Panc1 (cell line): ENCODE results near the gene CHRD. TPM values are rescaled to one million over a fixed set of nuclear protein-coding genes. Genes with fewer than 3 reads are reported as not detected.

Experiments used
- ATAC-seq: fragments of 200-7000 bp; cut with Tn5 transposase; 2 replicates; pipeline ENCODE4 v1.9.1; 2020; ENCODE audit warnings: mild to moderate bottlenecking, moderate library complexity
- BruUV-seq: library from RNA; stranded (reverse); fragments of 400-500 nt; replicated peaks from 2 replicates; lab custom pipeline; 2021; lab: Mats Ljungman, UMichigan
- CTCF ChIA-PET: fragments of 300-600 bp; sonication (Branson Sonifier 250); formaldehyde crosslinking; loops from one replicate; lab custom pipeline; 2022; ENCODE audit warnings: antibody characterized with exemption; lab: Charles Lee
- POLR2A ChIA-PET: fragments of 300-600 bp; sonication (Branson Sonifier 250); formaldehyde crosslinking; loops from one replicate; lab custom pipeline; 2022; ENCODE audit warnings: antibody characterized with exemption; lab: Charles Lee
- DNase-seq: peaks from one replicate; pipeline ENCODE4 v3.0.0-alpha.2; 2010; ENCODE audit warnings: low read depth, low spot score
- H3K27ac ChIP-seq: 2 replicates; pipeline ENCODE4 v1.5.1; 2011; ENCODE audit warnings: mild to moderate bottlenecking, low read length, inconsistent platforms
- H3K27me3 ChIP-seq: fragments of 200-500 bp; sonication (Bioruptor generic); 2 replicates; pipeline ENCODE4 v1.6.0; 2014; ENCODE audit warnings: low read length, inconsistent platforms; ENCODE audit not compliant: control insufficient read depth, insufficient read depth
- H3K36me3 ChIP-seq: fragments of 200-500 bp; sonication (Bioruptor generic); 2 replicates; pipeline ENCODE4 v1.5.1; 2014; ENCODE audit warnings: inconsistent platforms, mild to moderate bottlenecking, low read length, moderate library complexity; ENCODE audit not compliant: control insufficient read depth, insufficient read depth
- H3K4me1 ChIP-seq: 2 replicates; pipeline ENCODE4 v1.5.1; 2011; ENCODE audit warnings: inconsistent platforms, mild to moderate bottlenecking, low read length, moderate library complexity; ENCODE audit not compliant: control insufficient read depth, insufficient read depth
- H3K4me3 ChIP-seq, 2 experiments: 2 replicates each; pipeline ENCODE4 v1.5.1; 2011 to 2012; ENCODE audit warnings: low read depth in 2 of 2, low read length in 2 of 2, mild to moderate bottlenecking in 2 of 2, inconsistent platforms in 1 of 2, moderate library complexity in 1 of 2
- H3K9me3 ChIP-seq: fragments of 200-500 bp; sonication (Bioruptor generic); 2 replicates; pipeline ENCODE4 v1.5.1; 2014; ENCODE audit warnings: low read depth, mild to moderate bottlenecking, inconsistent platforms, low read length, moderate library complexity; ENCODE audit not compliant: control insufficient read depth, insufficient read depth
- CTCF ChIP-seq: fragments of 450-650 bp; IDR thresholded peaks from 2 replicates; pipeline ENCODE4 v1.5.1; 2017; ENCODE audit warnings: mild to moderate bottlenecking
- POLR2AphosphoS5 ChIP-seq: IDR thresholded peaks from 2 replicates; pipeline ENCODE4 v1.6.1; 2012; ENCODE audit warnings: mild to moderate bottlenecking, low read depth, low read length, moderate library complexity
- REST ChIP-seq, 2 experiments: IDR thresholded peaks; 2 replicates each; pipeline ENCODE4 v1.6.1; 2011 to 2012; ENCODE audit warnings: low read depth in 2 of 2, control low read depth in 1 of 2, low read length in 1 of 2, mild to moderate bottlenecking in 1 of 2, moderate library complexity in 1 of 2; ENCODE audit not compliant: insufficient read depth in 1 of 2
- SIN3A ChIP-seq: IDR thresholded peaks from 2 replicates; pipeline ENCODE4 v1.6.1; 2012; ENCODE audit warnings: low read depth, mild to moderate bottlenecking, low read length, moderate library complexity, borderline replicate concordance; ENCODE audit not compliant: insufficient read depth
- TCF7L2 ChIP-seq: IDR thresholded peaks from 2 replicates; pipeline ENCODE4 v1.6.1; 2011; ENCODE audit warnings: mild to moderate bottlenecking, low read depth, low read length, inconsistent platforms
- in situ Hi-C: cut with HindIII; loops from 2 replicates; pipeline ENCODE4 v1.10.0; 2016; ENCODE audit warnings: low sequenced_read_pairs, low pct_unique_long_range_greater_than_20kb
- intact Hi-C: fragments of 100-400 bp; cut with micrococcal nuclease; formaldehyde crosslinking; loops from one replicate; pipeline ENCODE4 v1.10.0; 2022; ENCODE audit not compliant: unreplicated experiment
- total RNA-seq: library from RNA; stranded (reverse); gene quantifications from one replicate; pipeline ENCODE4 v1.2.1, GENCODE V29; 2021; ENCODE audit not compliant: unreplicated experiment

CHRD gene
- total RNA-seq, 1 experiment from 2014 or later, result 1.4 TPM

- H3K4me3 ChIP-seq, result no peak overlapping the region
- in situ Hi-C loops (no loop called here), intact Hi-C loops (no loop called here)
- H3K36me3 ChIP-seq, result no peaks in the 10 kb centered on the region
- POLR2A ChIA-PET, result no interaction called here
- no peaks in the 10 kb centered on the region for H3K27me3 ChIP-seq
- ATAC-seq (no peak), DNase-seq (no peak)
- H3K4me1 ChIP-seq, result no peaks in the 10 kb centered on the region
- peaks cover 4% of the 10 kb centered on the region; the same call in 1 of the 2 replicates for H3K9me3 ChIP-seq
- CTCF ChIA-PET, result no interaction called here
- no peak for TF ChIP-seq SIN3A
- no peak for TF ChIP-seq REST (IDR thresholded peaks at IDR 0.05; ENCODE audit: insufficient read depth in 1 of 2, low read depth in 2 of 2, low read length in 1 of 2)
- no peak overlapping the region for H3K27ac ChIP-seq
- BruUV-seq, result no TSS peak
Measured at GRCh38 chr3:184426691-184427141, 46.9 kb downstream of the CHRD start.

- DNase-seq (no peak), ATAC-seq (no peak)
- Histone ChIP-seq H3K36me3 (no peaks in the 10 kb centered on the region), H3K9me3 (no peaks in the 10 kb centered on the region), H3K4me1 (no peaks in the 10 kb centered on the region), H3K4me3 (no peak overlapping the region), H3K27me3 (no peaks in the 10 kb centered on the region), H3K27ac (no peak overlapping the region)
- intact Hi-C loops, result no loop called here
- no TSS peak for BruUV-seq
- CTCF ChIA-PET, result no interaction called here
- in situ Hi-C loops, result no loop called here
- POLR2A ChIA-PET, result interaction anchor here (0.6 kb wide), 1 partner anchor 121 kb away, joined by 4 read pairs; no protein-coding TSS in a partner anchor
- TF ChIP-seq REST (IDR thresholded peaks at IDR 0.05; ENCODE audit: insufficient read depth in 1 of 2, low read depth in 2 of 2, low read length in 1 of 2), result no peak
Measured at GRCh38 chr3:184428561-184429175, 48.8 kb downstream of the CHRD start.

- BruUV-seq, result no TSS peak
- Histone ChIP-seq H3K27ac (no peak overlapping the region), H3K4me1 (no peaks in the 10 kb centered on the region), H3K9me3 (no peaks in the 10 kb centered on the region), H3K36me3 (no peaks in the 10 kb centered on the region), H3K4me3 (no peak overlapping the region), H3K27me3 (no peaks in the 10 kb centered on the region)
- in situ Hi-C loops, result no loop called here
- ChIA-PET CTCF (no interaction called here), POLR2A (no interaction called here)
- intact Hi-C loops, result no loop called here
- TF ChIP-seq REST (IDR thresholded peaks at IDR 0.05; ENCODE audit: insufficient read depth in 1 of 2, low read depth in 2 of 2, low read length in 1 of 2), result no peak
- no peak for TF ChIP-seq POLR2AphosphoS5
- no peak for TF ChIP-seq TCF7L2
- TF ChIP-seq CTCF, result no peak
- no peak for TF ChIP-seq SIN3A
- DNase-seq (no peak), ATAC-seq (no peak)
Measured at GRCh38 chr3:184429786-184430185, 49.9 kb downstream of the CHRD start.
